Common myeloid progenitor, CD34-positive (primary cell): ENCODE data around the gene PSRC1.

Source experiments
- CTCF ChIA-PET: fragments of 350-600 bp; sonication (Branson Sonifier 250); formaldehyde crosslinking; loops from one replicate; lab custom pipeline; 2021; ENCODE audit warnings: antibody characterized with exemption; lab: Charles Lee
- POLR2A ChIA-PET: fragments of 350-600 bp; sonication (Branson Sonifier 250); formaldehyde crosslinking; loops from one replicate; lab custom pipeline; 2021; ENCODE audit warnings: antibody characterized with exemption; lab: Charles Lee
- DNase-seq, 3 donors: peaks; one replicate each; pipeline versions ENCODE4 v3.0.0 to v3.0.0-alpha.2; 2013
- H3K27ac ChIP-seq, 2 experiments: 1 replicate in 1 of 2; 2 replicates in 1 of 2; pipeline ENCODE4 v1.7.0; 2013; ENCODE audit warnings: inconsistent platforms in 2 of 2, low read length in 2 of 2, mild to moderate bottlenecking in 2 of 2, low read depth in 1 of 2, moderate library complexity in 1 of 2; ENCODE audit not compliant: severe bottlenecking in 2 of 2, insufficient read depth in 1 of 2, poor library complexity in 1 of 2
- H3K27me3 ChIP-seq, 5 experiments: replicated peaks in 2 of 5; 1 replicate in 3 of 5; 2 replicates in 2 of 5; pipeline versions ENCODE4 v1.6.1 to v1.7.0; 2013; ENCODE audit warnings: low read length in 4 of 5, mild to moderate bottlenecking in 2 of 5, moderate library complexity in 2 of 5, inconsistent platforms in 1 of 5; ENCODE audit not compliant: insufficient read depth in 5 of 5, control insufficient read depth in 4 of 5
- H3K36me3 ChIP-seq, 4 experiments: 1 replicate in 2 of 4; 2 replicates in 2 of 4; pipeline versions ENCODE4 v1.6.1 to v1.7.0; 2013; ENCODE audit warnings: low read length in 3 of 4, control low read depth in 1 of 4, mild to moderate bottlenecking in 1 of 4; ENCODE audit not compliant: control insufficient read depth in 4 of 4, insufficient read depth in 4 of 4
- H3K4me1 ChIP-seq, 4 experiments: 1 replicate in 3 of 4; 2 replicates in 1 of 4; pipeline versions ENCODE4 v1.6.1 to v1.7.1; 2013; ENCODE audit warnings: low read length in 3 of 4, mild to moderate bottlenecking in 3 of 4, control low read depth in 1 of 4, inconsistent platforms in 1 of 4, moderate library complexity in 1 of 4; ENCODE audit not compliant: control insufficient read depth in 4 of 4, insufficient read depth in 4 of 4; ENCODE audit errors: control extremely low read depth in 1 of 4
- H3K4me3 ChIP-seq, 7 experiments: 1 replicate in 4 of 7; 2 replicates in 3 of 7; pipeline versions ENCODE4 v1.5.1 to v1.7.0; 2013; ENCODE audit warnings: mild to moderate bottlenecking in 7 of 7, low read length in 6 of 7, moderate library complexity in 6 of 7, inconsistent platforms in 2 of 7, low read depth in 2 of 7, control low read depth in 1 of 7; ENCODE audit not compliant: insufficient read depth in 4 of 7, control insufficient read depth in 1 of 7; ENCODE audit errors: extremely low read depth in 1 of 7
- H3K9me3 ChIP-seq, 5 experiments: 1 replicate in 4 of 5; 2 replicates in 1 of 5; pipeline versions ENCODE4 v1.6.1 to v1.7.1; 2013; ENCODE audit warnings: low read length in 4 of 5, mild to moderate bottlenecking in 2 of 5, inconsistent platforms in 1 of 5, low read depth in 1 of 5, moderate library complexity in 1 of 5; ENCODE audit not compliant: control insufficient read depth in 4 of 5, insufficient read depth in 2 of 5; ENCODE audit errors: control extremely low read depth in 1 of 5
- WGBS: methylation state at CpG from one replicate; pipeline ENCODE4 v1.1.5; 2013; ENCODE audit not compliant: insufficient coverage; 5-methylcytosine and 5-hydroxymethylcytosine counted together

The PSRC1 gene

DNA sequence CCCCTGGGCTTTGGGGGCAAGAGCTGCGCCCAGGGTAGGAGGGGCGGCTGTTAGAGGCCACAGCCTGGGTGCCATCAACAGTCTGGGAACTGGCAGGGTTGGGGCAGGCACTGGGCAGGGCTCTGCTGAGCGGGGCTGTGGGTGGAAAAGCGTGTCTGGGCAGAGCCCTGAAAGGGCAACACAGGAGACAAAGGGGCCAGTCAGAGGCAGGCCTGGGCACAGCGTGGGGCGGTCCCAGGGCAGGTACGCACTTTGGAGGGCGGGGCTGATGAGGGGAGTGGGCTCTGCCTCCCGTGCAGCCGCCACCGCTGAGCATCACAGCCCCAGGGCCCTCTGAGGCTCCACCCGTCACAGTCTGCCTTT is 19.7 kb downstream of the PSRC1 start:
- POLR2A ChIA-PET = no interaction called here
- no peaks in the 10 kb centered on the region for H3K4me1 ChIP-seq
- no peaks in the 10 kb centered on the region for H3K36me3 ChIP-seq
- 78% methylated on average over 11 of the region's 12 CpGs for WGBS
- no peaks in the 10 kb centered on the region for H3K9me3 ChIP-seq
- H3K27me3 ChIP-seq = peaks cover 0 to 27% (median 2%) of the 10 kb centered on the region in 5 experiments
- H3K4me3 ChIP-seq = no peak overlapping the region
- CTCF ChIA-PET = interaction anchor here (0.8 to 8.7 kb wide), 12 partner anchors 8 to 269 kb away, joined by 3 to 95 read pairs (median 7); partner anchors contain the start of gene SORT1
- DNase-seq = no peak
- no peak overlapping the region for H3K27ac ChIP-seq

GRCh38 chr1:109262231-109263055 is 20.5 kb downstream of the PSRC1 start:
- ChIA-PET CTCF (interaction anchor here (0.9 to 8.7 kb wide), 5 partner anchors 9 to 270 kb away, joined by 3 to 95 read pairs (median 15); partner anchors contain the start of gene SORT1), POLR2A (interaction anchor here (0.7 kb wide), 1 partner anchor 48 kb away, joined by 4 read pairs; no protein-coding TSS in a partner anchor)
- no peak for DNase-seq
- Histone ChIP-seq H3K36me3 (no peaks in the 10 kb centered on the region), H3K9me3 (no peaks in the 10 kb centered on the region), H3K4me3 (no peak overlapping the region), H3K27ac (no peak overlapping the region), H3K27me3 (peaks cover 0 to 31% (median 2%) of the 10 kb centered on the region in 5 experiments), H3K4me1 (no peaks in the 10 kb centered on the region)
- 92% methylated on average over 18 of the region's 22 CpGs for whole genome bisulfite sequencing

DNA sequence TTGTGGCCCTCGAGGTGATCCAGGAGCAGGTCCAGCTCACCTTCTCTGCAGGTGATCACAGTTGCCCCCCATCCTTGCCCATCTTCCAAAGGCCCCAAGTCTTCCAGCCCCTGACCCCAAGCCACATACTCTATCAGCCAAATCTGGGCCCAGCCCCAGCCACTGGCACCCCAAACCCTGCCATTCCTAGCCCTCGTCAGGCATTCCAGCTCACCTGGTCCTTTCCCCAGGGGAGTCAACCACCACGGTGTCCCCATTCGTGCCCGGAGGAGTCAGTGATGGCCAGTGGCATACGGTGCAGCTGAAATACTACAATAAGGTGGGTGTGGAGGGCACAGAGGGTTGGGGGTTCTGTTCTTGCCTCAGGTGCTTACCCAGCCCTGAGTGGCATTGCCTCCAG is 21.4 kb downstream of the PSRC1 start:
- H3K9me3 ChIP-seq = no peaks in the 10 kb centered on the region
- H3K27ac ChIP-seq = no peak overlapping the region
- no peak for DNase-seq
- POLR2A ChIA-PET = interaction anchor here (0.7 kb wide), 1 partner anchor 47 kb away, joined by 4 read pairs; no protein-coding TSS in a partner anchor
- WGBS = 95% methylated on average over 6 of the region's 6 CpGs
- no peak overlapping the region for H3K4me3 ChIP-seq
- no peaks in the 10 kb centered on the region for H3K36me3 ChIP-seq
- H3K4me1 ChIP-seq = no peaks in the 10 kb centered on the region
- H3K27me3 ChIP-seq = peaks cover 0 to 29% (median 2%) of the 10 kb centered on the region in 5 experiments
- CTCF ChIA-PET = interaction anchor here (1.2 to 8.7 kb wide), 5 partner anchors 8 to 271 kb away, joined by 3 to 95 read pairs (median 13); partner anchors contain the start of gene SORT1

GRCh38 chr1:109261006-109261405 is 21.9 kb downstream of the PSRC1 start:
- POLR2A ChIA-PET = no interaction called here
- CTCF ChIA-PET = interaction anchor here (1.1 to 8.7 kb wide), 7 partner anchors 7 to 140 kb away, joined by 3 to 95 read pairs (median 4); partner anchors contain the start of gene SORT1
- Histone ChIP-seq H3K27me3 (peaks cover 0 to 34% (median 4%) of the 10 kb centered on the region in 5 experiments), H3K4me1 (no peaks in the 10 kb centered on the region), H3K36me3 (no peaks in the 10 kb centered on the region), H3K9me3 (no peaks in the 10 kb centered on the region), H3K27ac (no peak overlapping the region), H3K4me3 (no peak overlapping the region)
- WGBS = 97% methylated on average over 16 of the region's 16 CpGs
- no peak for DNase-seq

DNA sequence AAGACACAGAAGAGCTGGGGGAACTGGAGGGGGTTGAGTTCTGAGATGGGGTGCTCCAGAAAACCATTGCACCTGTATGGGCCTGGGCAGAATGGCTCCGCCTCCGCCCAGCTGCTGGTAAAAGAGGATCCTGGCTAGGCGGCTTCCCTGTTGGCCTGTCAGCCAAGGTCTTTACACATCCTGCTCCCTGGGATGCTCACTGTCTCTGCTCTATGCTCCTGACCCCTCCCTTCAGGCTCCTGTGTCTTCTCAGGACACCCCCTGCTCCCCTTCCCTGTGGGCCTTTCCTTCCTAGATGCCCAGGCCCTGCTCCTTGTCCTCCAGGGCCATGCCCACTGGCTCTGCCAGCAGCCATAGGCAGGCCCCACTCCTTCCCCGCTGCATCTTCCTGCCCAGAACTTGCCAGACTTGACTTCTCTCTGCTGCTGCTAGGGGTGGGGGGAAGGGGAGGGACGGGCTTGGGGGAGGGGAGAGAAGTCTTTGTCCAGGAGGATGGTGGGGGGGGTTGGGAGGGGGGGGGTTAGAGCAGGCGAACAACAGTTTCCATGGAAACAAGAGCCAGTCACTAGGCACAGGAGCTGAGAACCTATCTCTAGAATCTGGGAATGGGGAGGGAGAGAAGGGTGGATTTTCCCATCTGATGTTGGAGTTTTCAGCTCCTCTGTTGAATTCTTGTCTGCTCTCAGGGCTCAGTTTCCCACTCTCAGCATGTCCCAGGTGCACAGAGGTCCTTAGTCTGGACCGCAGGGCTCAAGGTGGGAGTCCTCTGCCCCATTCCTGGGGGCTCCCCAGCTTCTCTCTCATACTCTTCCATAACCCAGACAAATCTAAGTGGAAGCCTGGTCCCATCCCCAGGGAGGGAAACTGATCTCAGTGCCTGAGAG is 23.0 kb downstream of the PSRC1 start:
- H3K9me3 ChIP-seq = no peaks in the 10 kb centered on the region
- no peak overlapping the region for H3K27ac ChIP-seq
- no peak overlapping the region for H3K4me3 ChIP-seq
- no peak for DNase-seq
- no peaks in the 10 kb centered on the region for H3K4me1 ChIP-seq
- CTCF ChIA-PET = interaction anchor here (0.8 to 8.7 kb wide), 11 partner anchors 9 to 145 kb away, joined by 3 to 95 read pairs (median 4); partner anchors contain the start of gene SORT1
- peaks cover 0 to 42% (median 6%) of the 10 kb centered on the region in 5 experiments for H3K27me3 ChIP-seq
- no peaks in the 10 kb centered on the region for H3K36me3 ChIP-seq
- 94% methylated on average over 2 of the region's 7 CpGs for WGBS
- POLR2A ChIA-PET = no interaction called here

DNA sequence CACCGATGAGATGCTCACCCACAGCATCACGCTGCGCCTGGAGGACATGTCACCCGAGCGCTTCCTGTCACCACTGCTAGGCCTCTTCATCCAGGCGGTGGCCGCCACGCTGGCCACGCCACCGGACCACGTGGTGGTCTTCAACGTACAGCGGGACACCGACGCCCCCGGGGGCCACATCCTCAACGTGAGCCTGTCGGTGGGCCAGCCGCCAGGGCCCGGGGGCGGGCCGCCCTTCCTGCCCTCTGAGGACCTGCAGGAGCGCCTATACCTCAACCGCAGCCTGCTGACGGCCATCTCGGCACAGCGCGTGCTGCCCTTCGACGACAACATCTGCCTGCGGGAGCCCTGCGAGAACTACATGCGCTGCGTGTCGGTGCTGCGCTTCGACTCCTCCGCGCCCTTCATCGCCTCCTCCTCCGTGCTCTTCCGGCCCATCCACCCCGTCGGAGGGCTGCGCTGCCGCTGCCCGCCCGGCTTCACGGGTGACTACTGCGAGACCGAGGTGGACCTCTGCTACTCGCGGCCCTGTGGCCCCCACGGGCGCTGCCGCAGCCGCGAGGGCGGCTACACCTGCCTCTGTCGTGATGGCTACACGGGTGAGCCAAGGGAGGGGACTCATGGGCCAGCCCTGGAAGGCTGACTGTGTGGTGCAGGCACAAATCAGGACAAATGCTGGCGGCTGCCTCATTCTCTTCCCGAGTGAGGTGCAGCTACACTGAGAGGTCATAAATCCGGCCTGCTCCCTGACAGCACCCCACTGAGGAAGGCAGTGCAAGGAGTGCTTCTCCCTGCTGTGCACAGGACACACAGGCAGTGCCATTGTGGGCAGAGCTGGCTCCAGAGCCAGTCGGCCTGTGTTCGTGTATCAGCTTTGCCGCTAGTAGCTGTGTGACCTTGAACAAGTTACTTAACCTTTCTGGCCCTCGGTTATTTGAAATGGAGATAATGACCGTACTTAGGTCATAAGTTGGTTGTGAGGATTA is 24.2 kb downstream of the PSRC1 start:
- Histone ChIP-seq H3K36me3 (no peaks in the 10 kb centered on the region), H3K27me3 (peaks cover 0 to 52% (median 10%) of the 10 kb centered on the region in 5 experiments), H3K4me3 (no peak overlapping the region), H3K4me1 (no peaks in the 10 kb centered on the region), H3K27ac (no peak overlapping the region), H3K9me3 (no peaks in the 10 kb centered on the region)
- DNase-seq = no peak
- POLR2A ChIA-PET = no interaction called here
- CTCF ChIA-PET = interaction anchor here (0.8 to 8.7 kb wide), 8 partner anchors 9 to 147 kb away, joined by 3 to 95 read pairs (median 4); partner anchors contain the start of gene SORT1
- WGBS = 94% methylated on average over 63 of the region's 69 CpGs
